K562 (cell line): ENCODE results near the gene SAMD13. TPM values are rescaled to one million over a fixed set of nuclear protein-coding genes. Genes with fewer than 3 reads are reported as not detected.

Experiments
- ATAC-seq: fragments of 200-7000 bp; cut with Tn5 transposase; 3 replicates; pipeline ENCODE4 v1.9.1; 2020; ENCODE audit warnings: moderate library complexity
- BruUV-seq: library from RNA; stranded (reverse); fragments of 400-500 nt; replicated peaks from 2 replicates; lab custom pipeline; 2021; lab: Mats Ljungman, UMichigan
- CTCF ChIA-PET: fragments of 300-600 bp; formaldehyde crosslinking; extraction: SDS; loops from one replicate; lab custom pipeline; 2021; ENCODE audit warnings: low intra/inter-chr PET ratio; lab: Yijun Ruan, JAX
- POLR2A ChIA-PET: fragments of 300-600, 350-650 bp; sonication (Branson Sonifier 250); formaldehyde crosslinking; extraction: SDS; loops from one replicate; lab custom pipeline; 2021; ENCODE audit warnings: antibody characterized with exemption, inconsistent platforms; lab: Yijun Ruan, JAX
- DNase-seq, 4 experiments: peaks; one replicate each; pipeline versions ENCODE4 v3.0.0 to v3.0.0-alpha.2; 2011 to 2018; ENCODE audit warnings: low spot score in 3 of 4, mixed read lengths in 3 of 4; ENCODE audit errors: extremely low read depth in 1 of 4
- FAIRE-seq: peaks from 2 replicates; lab custom pipeline; 2011; peaks lifted over from hg19 to GRCh38; lab: Jason Lieb, UNC
- H2AFZ ChIP-seq: 2 replicates; pipeline ENCODE4 v1.6.0; 2011; ENCODE audit warnings: low read depth, low read length, control low read depth, inconsistent platforms
- H3K27ac ChIP-seq: fragments of 200-600 bp; 3 replicates; pipeline ENCODE4 v1.8.0; 2011; ENCODE audit warnings: low read depth, mild to moderate bottlenecking, control low read depth, inconsistent platforms, low read length, moderate library complexity, mixed read lengths; ENCODE audit errors: extremely low read depth
- H3K27me3 ChIP-seq, 2 experiments: fragments of 300-600 bp in 1 of 2; 2 replicates in 1 of 2; 3 replicates in 1 of 2; pipeline versions ENCODE4 v1.6.0 to v1.8.0; 2011; ENCODE audit warnings: inconsistent platforms in 2 of 2, low read length in 2 of 2, mild to moderate bottlenecking in 1 of 2, mixed read lengths in 1 of 2, moderate library complexity in 1 of 2; ENCODE audit not compliant: control insufficient read depth in 2 of 2, insufficient read depth in 2 of 2
- H3K36me3 ChIP-seq: fragments of 300-600 bp; 3 replicates; pipeline ENCODE4 v1.8.0; 2011; ENCODE audit warnings: mild to moderate bottlenecking, low read length, inconsistent platforms; ENCODE audit not compliant: control insufficient read depth, insufficient read depth
- H3K4me1 ChIP-seq, 2 experiments: fragments of 200-600 bp in 1 of 2; replicated peaks in 1 of 2; 2 replicates in 1 of 2; 3 replicates in 1 of 2; pipeline versions ENCODE4 v1.5.1 to v1.8.0; 2011; ENCODE audit warnings: inconsistent platforms in 2 of 2, low read length in 2 of 2, mild to moderate bottlenecking in 1 of 2, mixed read lengths in 1 of 2, moderate library complexity in 1 of 2; ENCODE audit not compliant: control insufficient read depth in 2 of 2, insufficient read depth in 2 of 2
- H3K4me2 ChIP-seq: 2 replicates; pipeline ENCODE4 v1.6.1; 2011; ENCODE audit warnings: low read length, control low read depth, inconsistent platforms, mixed read lengths; ENCODE audit not compliant: insufficient read depth
- H3K4me3 ChIP-seq: fragments of 200-600 bp; sonication (generic), shearing (Covaris generic); 2 replicates; pipeline ENCODE4 v1.5.1; 2016; ENCODE audit warnings: control low read depth, inconsistent platforms
- H3K79me2 ChIP-seq: fragments of 200-600 bp; 3 replicates; pipeline ENCODE4 v1.8.0; 2011; ENCODE audit warnings: low read length, inconsistent platforms; ENCODE audit not compliant: control insufficient read depth, insufficient read depth
- H3K9ac ChIP-seq, 2 experiments: 2 replicates each; pipeline versions ENCODE4 v1.6.0 to v1.6.1; 2011; ENCODE audit warnings: low read depth in 2 of 2, low read length in 2 of 2, control low read depth in 1 of 2, inconsistent platforms in 1 of 2, mild to moderate bottlenecking in 1 of 2, mixed read lengths in 1 of 2; ENCODE audit not compliant: insufficient read depth in 1 of 2
- H3K9me1 ChIP-seq: one replicate; pipeline ENCODE4 v1.6.0; 2011; ENCODE audit warnings: inconsistent platforms, mild to moderate bottlenecking, low read length, moderate library complexity; ENCODE audit not compliant: control insufficient read depth, insufficient read depth
- H3K9me3 ChIP-seq: replicated peaks from 2 replicates; pipeline ENCODE4 v1.5.1; 2011; ENCODE audit warnings: low read depth, low read length, inconsistent platforms; ENCODE audit not compliant: control insufficient read depth, insufficient read depth
- H4K20me1 ChIP-seq: replicated peaks from 2 replicates; pipeline ENCODE4 v1.6.1; 2011; ENCODE audit warnings: low read length, inconsistent platforms, mixed read lengths; ENCODE audit not compliant: control insufficient read depth, insufficient read depth
- FOS ChIP-seq: IDR thresholded peaks from 3 replicates; pipeline ENCODE4 v1.6.1; 2011; ENCODE audit not compliant: insufficient read length; ENCODE audit errors: extremely low read depth
- GTF2A2 ChIP-seq: IDR thresholded peaks from 2 replicates; pipeline ENCODE4 v1.6.1; 2016; ENCODE audit warnings: mild to moderate bottlenecking, missing genetic modification characterization, missing compliant biosample characterization
- SMAD1 ChIP-seq: fragments of 150-350 bp; IDR thresholded peaks from 2 replicates; pipeline ENCODE4 v1.6.1; 2014; ENCODE audit warnings: low read length, low read depth; ENCODE audit not compliant: partially characterized antibody
- WGBS: fragments of 100-300 bp; shearing (Covaris generic); methylation state at CpG from one replicate; pipeline ENCODE4 v1.1.6; 2016; ENCODE audit warnings: low coverage, mixed read lengths; ENCODE audit not compliant: insufficient coverage; ENCODE audit errors: missing lambda C conversion rate; 5-methylcytosine and 5-hydroxymethylcytosine counted together
- in situ Hi-C: fragments of 300-500 bp; cut with MboI; formaldehyde crosslinking; loops from 4 replicates; pipeline ENCODE4 v1.15.0; 2018; ENCODE audit warnings: inconsistent platforms, mixed read lengths
- intact Hi-C: fragments of 100-400 bp; cut with micrococcal nuclease; formaldehyde crosslinking; loops from 2 replicates; pipeline ENCODE4 v1.14.2; 2022
- polyA plus RNA-seq, 8 experiments: library from polyadenylated mRNA; depleted of rRNA in 4 of 8; stranded (reverse) in 5 of 8; unstranded in 3 of 8; fragments of >200 nt; fragmentation: Nextera tagmentation in 2 of 8; fragmentation: Illumina TruSeq in 1 of 8; extraction: Ambion mirVana in 2 of 8; extraction: Trizol in 1 of 8; gene quantifications; 2 replicates each; pipeline versions ENCODE4 v1.2.1 to v1.2.3, GENCODE V29; 2011 to 2014; ENCODE audit warnings: inconsistent platforms in 1 of 8, missing spikeins in 1 of 8
- total RNA-seq, 7 experiments: library from RNA; depleted of rRNA in 6 of 7; stranded (reverse); fragments of >200 nt in 6 of 7; fragmentation: Illumina TruSeq in 2 of 7; extraction: Trizol in 2 of 7; gene quantifications; 2 replicates each; pipeline versions ENCODE4 v1.2.1 to v1.2.3, GENCODE V29; 2011 to 2021; ENCODE audit warnings: low replicate concordance in 1 of 7
- TF ChIP-seq, protein P1 (sequence below), 2 experiments: fragments of 450-650 bp; formaldehyde crosslinking in 1 of 2; IDR thresholded peaks; 2 replicates each; pipeline versions ENCODE4 v1.4.0 to v1.6.1; 2014 to 2020; ENCODE audit warnings: mild to moderate bottlenecking in 2 of 2, borderline replicate concordance in 1 of 2, low read depth in 1 of 2
- TF ChIP-seq, protein P2 (sequence below), 2 experiments: fragments of 450-650 bp in 1 of 2; sonication (generic) in 1 of 2; formaldehyde crosslinking in 1 of 2; IDR thresholded peaks in 1 of 2; conservative IDR thresholded peaks in 1 of 2; 2 replicates each; pipeline versions ENCODE4 v1.6.1 to v1.8.1; 2016 to 2023; ENCODE audit warnings: mild to moderate bottlenecking in 2 of 2, moderate library complexity in 2 of 2, inconsistent platforms in 1 of 2, missing genetic modification reagents in 1 of 2

Gene SAMD13
- total and polyA plus RNA-seq, 9 of the 15 experiments (the other 6 are each of a cell fraction or from before 2014, with no cell fraction given): 0.78 to 2.7 (median 1.00) TPM

DNA sequence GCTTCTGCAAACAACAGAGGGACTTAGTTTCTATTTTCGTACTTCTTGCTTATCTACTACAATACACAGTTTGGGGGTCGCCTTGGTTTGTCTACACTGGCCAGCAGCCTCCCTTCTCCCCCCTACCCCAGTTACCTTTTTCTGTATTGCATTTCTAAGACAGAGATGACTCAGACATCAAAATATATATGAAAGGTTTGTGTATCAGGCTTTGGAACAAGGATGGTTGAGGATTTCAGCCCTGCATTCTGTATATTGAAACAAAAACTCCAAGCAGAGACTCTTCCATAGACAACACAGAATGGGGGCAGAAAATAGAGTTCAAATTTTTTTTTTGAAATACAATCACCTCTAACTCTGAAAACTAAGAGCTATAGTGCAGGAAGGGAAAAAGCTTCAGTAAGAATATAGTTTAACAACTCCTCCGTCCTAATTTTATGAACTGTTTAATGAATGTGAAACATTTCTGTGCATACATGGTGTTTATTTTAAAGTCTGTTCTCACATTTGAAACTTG lies 1.9 kb downstream of the SAMD13 start:
- TF ChIP-seq, protein P1, sequence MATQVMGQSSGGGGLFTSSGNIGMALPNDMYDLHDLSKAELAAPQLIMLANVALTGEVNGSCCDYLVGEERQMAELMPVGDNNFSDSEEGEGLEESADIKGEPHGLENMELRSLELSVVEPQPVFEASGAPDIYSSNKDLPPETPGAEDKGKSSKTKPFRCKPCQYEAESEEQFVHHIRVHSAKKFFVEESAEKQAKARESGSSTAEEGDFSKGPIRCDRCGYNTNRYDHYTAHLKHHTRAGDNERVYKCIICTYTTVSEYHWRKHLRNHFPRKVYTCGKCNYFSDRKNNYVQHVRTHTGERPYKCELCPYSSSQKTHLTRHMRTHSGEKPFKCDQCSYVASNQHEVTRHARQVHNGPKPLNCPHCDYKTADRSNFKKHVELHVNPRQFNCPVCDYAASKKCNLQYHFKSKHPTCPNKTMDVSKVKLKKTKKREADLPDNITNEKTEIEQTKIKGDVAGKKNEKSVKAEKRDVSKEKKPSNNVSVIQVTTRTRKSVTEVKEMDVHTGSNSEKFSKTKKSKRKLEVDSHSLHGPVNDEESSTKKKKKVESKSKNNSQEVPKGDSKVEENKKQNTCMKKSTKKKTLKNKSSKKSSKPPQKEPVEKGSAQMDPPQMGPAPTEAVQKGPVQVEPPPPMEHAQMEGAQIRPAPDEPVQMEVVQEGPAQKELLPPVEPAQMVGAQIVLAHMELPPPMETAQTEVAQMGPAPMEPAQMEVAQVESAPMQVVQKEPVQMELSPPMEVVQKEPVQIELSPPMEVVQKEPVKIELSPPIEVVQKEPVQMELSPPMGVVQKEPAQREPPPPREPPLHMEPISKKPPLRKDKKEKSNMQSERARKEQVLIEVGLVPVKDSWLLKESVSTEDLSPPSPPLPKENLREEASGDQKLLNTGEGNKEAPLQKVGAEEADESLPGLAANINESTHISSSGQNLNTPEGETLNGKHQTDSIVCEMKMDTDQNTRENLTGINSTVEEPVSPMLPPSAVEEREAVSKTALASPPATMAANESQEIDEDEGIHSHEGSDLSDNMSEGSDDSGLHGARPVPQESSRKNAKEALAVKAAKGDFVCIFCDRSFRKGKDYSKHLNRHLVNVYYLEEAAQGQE (IDR thresholded peaks at IDR 0.05; ENCODE audit: borderline replicate concordance): no peak
- TF ChIP-seq, protein P1 (CRISPR knock-in tag; IDR thresholded peaks at IDR 0.05; ENCODE audit: low read depth): no peak
- TF ChIP-seq SMAD1 (no peak), FOS (no peak), GTF2A2 (no peak)
- TF ChIP-seq, protein P2, sequence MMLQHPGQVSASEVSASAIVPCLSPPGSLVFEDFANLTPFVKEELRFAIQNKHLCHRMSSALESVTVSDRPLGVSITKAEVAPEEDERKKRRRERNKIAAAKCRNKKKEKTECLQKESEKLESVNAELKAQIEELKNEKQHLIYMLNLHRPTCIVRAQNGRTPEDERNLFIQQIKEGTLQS (IDR thresholded peaks at IDR 0.05): 0 out of 2 replicates have a peak, but pooled peaks have one; percentile 10
- TF ChIP-seq, protein P2 (CRISPR knock-in tag; conservative IDR thresholded peaks at IDR 0.05): no peak
- in situ Hi-C loops: no loop called here
- FAIRE-seq: no peak

More for the DNA sequence above, 1.9 kb downstream of the SAMD13 start:
- no peak overlapping the region for H3K9ac ChIP-seq
- no peaks in the 10 kb centered on the region for H3K9me3 ChIP-seq
- H2AFZ ChIP-seq: peak overlapping the region; percentile 63
- H3K27ac ChIP-seq: peak overlapping the region; percentile 29; the same call in 1 of the 3 replicates
- no peaks in the 10 kb centered on the region for H3K9me1 ChIP-seq
- ChIA-PET POLR2A (interaction anchor here (1.3 kb wide), 1 partner anchor 7 kb away, joined by 3 read pairs; no protein-coding TSS in a partner anchor), CTCF (no interaction called here)
- no peaks in the 10 kb centered on the region for H4K20me1 ChIP-seq
- H3K36me3 ChIP-seq: no peaks in the 10 kb centered on the region
- H3K27me3 ChIP-seq: no peaks in the 10 kb centered on the region
- no peaks in the 10 kb centered on the region for H3K79me2 ChIP-seq
- H3K4me1 ChIP-seq: peaks cover 10 to 31% of the 10 kb centered on the region in 2 experiments
- ATAC-seq: no peak
- peak overlapping the region; percentile 39; the same call in 1 of the 2 replicates for H3K4me2 ChIP-seq
- no TSS peak for BruUV-seq
- WGBS: 22% methylated on average over 3 of the region's 3 CpGs
- intact Hi-C loops: loop anchor here (10.0 kb wide), 1 partner anchor 201 kb away; the partner anchor contains the start of genes GNG5 and SPATA1
- peak in 2 of 4 experiments; percentile 8 to 11 for DNase-seq
- peak overlapping the region; percentile 2; the same call in 1 of the 2 replicates for H3K4me3 ChIP-seq
